Right ventricle myocardium inferior (tissue), 1 donor: ENCODE measurements around the gene LRRC26. TPM values are rescaled to one million over a fixed set of nuclear protein-coding genes. Genes with fewer than 3 reads are reported as not detected.
A peak's percentile ranks its signal among the peaks of the same experiment; 100 is the strongest.

ENCODE experiments used
- ATAC-seq: fragments of 200-7000 bp; cut with Tn5 transposase; one replicate; pipeline ENCODE4 v1.9.1; 2020; ENCODE audit warnings: mild to moderate bottlenecking, moderate library complexity
- DNase-seq: peaks from one replicate; pipeline ENCODE4 v3.0.0; 2021; ENCODE audit errors: missing footprints
- intact Hi-C: fragments of 100-400 bp; cut with DNase I; formaldehyde crosslinking; loops from one replicate; pipeline ENCODE4 v1.11.0; 2022
- total RNA-seq: library from RNA; stranded (reverse); fragmentation: NEBNext Ultra II Directional; extraction: Animal tissue kit (Norgen Biotek cat#: 25700); gene quantifications from one replicate; pipeline ENCODE4 v1.2.1, GENCODE V29; 2021
- donor health status: DM: no; HTN: yes; CAD: no; lungs with severe emphysema.

LRRC26 gene
- total RNA-seq, 1 donor from 2014 or later: not detected

DNA sequence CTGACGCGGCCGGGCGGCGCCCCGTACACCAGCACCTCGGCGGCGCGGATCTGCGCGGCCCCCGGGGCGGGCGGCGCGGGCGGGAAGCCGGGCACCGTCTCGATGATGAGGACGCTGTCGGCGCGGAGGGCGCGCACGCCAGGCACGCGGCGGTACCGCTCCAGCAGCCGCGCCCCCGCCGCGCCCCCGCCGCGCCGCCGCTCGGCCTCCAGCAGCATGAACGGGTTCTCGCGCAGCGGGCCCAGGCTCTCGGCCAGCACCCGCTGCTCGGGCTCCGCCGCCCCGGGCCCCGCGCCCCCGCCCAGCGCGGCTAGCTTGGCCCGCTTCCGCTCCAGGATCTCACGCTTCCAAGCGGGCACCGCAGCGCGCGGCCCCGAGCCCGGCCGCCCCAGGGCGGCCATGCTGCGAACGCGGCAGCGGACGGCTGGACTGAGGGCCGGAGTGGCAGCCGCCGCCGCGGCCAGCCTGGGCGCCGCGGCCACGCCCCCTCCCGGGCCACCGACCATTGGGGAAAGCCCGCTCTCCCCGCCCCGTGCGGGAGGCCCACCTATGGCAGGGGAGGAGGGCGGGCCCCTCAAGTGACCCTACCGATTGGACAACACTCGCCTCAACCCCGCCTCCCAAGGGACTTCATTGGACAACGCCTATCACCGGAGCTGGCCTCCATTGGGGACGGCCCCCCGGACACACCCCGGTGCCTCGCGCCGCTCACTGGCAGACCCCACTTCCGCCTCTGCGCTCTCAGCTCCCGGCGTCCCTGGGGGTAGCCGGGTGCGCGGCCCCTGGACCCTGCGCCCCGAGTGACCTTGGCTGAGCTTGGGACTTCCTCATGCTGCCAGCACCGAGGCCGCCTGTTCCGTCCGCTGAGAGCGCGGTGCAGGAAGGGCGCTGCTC, 30.7 kb upstream of the LRRC26 start, which contains the start of gene TPRN:
TSS of gene TPRN (minus strand) at position 431 of the 894 bp plus-strand sequence. CDS start at position 401, 30 bp downstream.
- intact Hi-C loops: no loop called here
- peak; percentile 100 for DNase-seq
- ATAC-seq: peak; percentile 98

GRCh38 chr9:137199411-137200121, 29.7 kb upstream of the LRRC26 start:
- no peak for ATAC-seq
- intact Hi-C loops: no loop called here
- DNase-seq: no peak

GRCh38 chr9:137198902-137199283, 29.0 kb upstream of the LRRC26 start:
- intact Hi-C loops: no loop called here
- ATAC-seq: no peak
- no peak for DNase-seq

DNA sequence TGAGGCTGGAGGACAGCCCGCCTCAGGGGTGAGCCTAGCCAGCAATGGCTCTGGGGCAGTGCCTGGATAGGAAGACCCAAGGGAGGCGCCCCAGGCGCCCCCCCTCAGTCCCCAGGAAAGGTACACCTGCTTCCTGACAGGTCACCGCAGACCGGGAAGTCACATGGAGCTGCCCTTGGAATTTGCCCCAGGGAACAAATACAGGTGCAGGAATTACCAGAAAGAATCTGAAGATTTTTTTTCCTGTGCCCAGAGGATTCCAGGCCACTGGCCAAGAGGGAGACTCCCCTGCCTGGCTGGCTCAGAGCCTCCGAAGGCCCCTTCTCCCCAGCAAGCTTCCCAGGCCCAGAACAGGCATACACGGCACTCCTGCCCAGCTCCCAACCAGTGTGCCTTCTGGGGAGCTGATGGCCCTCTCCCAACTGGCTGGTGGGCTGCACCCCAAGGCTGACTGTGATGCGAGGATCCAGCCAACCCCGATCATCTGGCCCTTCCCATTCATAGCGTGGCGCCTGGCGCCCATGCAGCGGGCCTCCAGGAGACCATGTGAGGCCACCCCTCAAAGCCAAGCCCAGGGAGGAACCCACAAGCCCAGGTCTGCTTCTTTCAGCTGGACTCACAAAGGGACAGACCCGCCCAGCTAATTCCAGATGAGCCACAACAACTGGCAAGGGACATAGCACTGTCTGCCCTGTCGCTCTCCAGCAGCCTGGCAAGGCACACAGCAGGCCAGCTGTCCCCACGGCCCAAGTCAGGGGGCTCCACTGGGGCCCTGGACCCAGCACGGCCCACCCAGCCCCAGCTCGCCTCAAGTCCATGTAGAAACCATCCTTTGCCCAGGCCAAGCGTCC, 28.4 kb upstream of the LRRC26 start:
- DNase-seq: no peak
- ATAC-seq: no peak
- intact Hi-C loops: no loop called here

DNA sequence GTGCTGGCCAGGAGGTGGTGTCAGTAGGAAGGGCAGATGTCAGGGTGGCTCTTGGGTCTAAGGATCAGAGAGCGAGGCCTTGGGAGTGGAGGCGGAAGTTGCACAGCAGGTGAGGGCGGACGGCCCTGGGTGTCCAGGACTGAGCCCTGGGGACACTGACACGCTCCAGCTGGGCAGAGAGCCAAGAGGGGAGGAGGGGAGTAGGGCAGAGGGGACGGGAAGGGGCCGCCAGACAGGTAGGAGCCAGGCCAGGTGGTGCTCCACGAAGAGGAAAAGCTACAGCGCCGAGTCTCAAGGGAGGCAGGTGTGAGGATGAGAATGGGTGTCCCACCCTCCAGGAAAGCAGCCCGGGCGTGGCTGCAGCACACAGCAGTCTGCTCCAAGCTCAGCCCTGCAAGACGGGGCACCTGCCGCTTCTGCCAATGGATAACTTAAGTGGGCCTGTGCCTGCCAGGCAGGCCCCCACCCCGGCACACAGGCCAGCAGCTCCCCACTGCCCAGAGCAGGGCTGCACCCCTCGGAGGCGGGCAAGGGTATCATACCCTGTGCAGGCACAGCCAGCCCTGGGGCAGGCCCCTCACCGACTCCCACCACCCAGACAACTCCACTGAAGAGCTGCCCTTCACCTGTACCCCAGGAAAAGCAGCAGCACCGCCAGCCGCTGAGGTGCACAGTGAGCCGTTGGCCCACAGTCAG, 25.8 kb upstream of the LRRC26 start:
- intact Hi-C loops: no loop called here
- no peak for ATAC-seq
- DNase-seq: no peak

GRCh38 chr9:137194909-137195308, 25.1 kb upstream of the LRRC26 start:
- DNase-seq (no peak), ATAC-seq (no peak)
- intact Hi-C loops: no loop called here

DNA sequence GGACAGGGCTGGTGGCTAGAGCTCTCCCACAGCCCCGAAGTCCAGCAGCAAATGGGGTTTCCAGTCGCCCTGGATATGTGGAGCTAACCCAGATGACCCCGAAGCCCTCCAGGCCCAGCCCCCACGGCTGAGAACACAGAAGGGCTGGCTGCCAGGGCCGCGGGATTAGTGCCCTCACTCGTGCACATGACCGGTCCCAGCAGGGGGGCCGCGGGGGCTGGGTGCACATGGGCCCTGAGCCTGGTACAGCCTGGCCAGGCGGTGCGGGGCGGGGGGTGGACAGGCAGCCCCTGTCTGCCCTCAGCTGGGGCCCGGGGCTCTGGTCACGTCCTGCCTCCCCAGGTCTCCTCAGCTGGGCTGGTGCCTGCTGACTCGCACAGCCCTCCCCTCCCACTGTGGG, 24.5 kb upstream of the LRRC26 start:
- ATAC-seq: peak; percentile 76
- peak; percentile 77 for DNase-seq
- intact Hi-C loops: no loop called here

- ATAC-seq (no peak), DNase-seq (no peak)
- intact Hi-C loops: no loop called here
Observed at GRCh38 chr9:137193771-137194170, 23.9 kb upstream of the LRRC26 start.

GRCh38 chr9:137192859-137193258, 23.0 kb upstream of the LRRC26 start:
- DNase-seq (no peak), ATAC-seq (no peak)
- intact Hi-C loops: no loop called here

DNA sequence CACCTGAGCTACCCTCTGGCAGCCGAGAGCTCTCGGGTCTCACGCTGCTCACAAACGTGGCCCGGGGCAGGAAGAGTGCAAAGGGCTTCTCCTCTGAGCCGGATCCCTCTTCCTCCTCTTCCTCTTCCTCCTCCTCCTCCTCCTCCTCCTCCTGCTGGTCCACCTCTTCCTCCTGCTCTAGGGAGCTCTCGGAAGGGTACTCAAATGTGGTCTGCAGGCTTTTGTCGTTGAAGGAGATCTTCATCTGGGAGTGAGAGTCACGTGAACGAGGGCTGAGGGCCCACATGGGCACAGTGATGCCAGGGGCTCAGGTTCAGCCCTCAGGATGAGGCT, 22.6 kb upstream of the LRRC26 start:
- ATAC-seq: no peak
- intact Hi-C loops: no loop called here
- no peak for DNase-seq

GRCh38 chr9:137191691-137192447, 22.0 kb upstream of the LRRC26 start:
- intact Hi-C loops: no loop called here
- DNase-seq: no peak
- no peak for ATAC-seq

DNA sequence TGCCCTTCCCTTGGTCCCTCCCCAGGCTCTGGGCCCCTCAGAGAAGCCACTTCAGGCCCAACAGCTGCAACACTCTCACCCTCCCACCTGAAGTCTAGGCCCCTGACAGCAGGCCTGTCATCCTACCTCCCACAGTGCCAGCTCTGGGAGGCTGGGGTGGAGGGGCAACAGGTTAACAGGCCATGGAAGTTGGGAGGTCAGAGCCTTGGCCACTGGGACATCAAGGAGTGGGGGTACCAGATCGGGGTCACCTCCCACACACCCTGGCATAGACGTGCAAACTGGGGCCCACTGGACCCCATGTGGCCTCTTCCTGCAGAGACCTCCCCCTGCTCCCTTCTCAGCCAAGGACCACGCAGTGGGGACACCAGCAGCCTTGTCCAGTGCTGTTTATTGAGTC, 21.4 kb upstream of the LRRC26 start:
- no peak for DNase-seq
- intact Hi-C loops: no loop called here
- ATAC-seq: no peak

- ATAC-seq (no peak), DNase-seq (no peak)
- intact Hi-C loops: no loop called here
Observed at GRCh38 chr9:137190315-137190856, 20.5 kb upstream of the LRRC26 start.

- ATAC-seq: no peak
- intact Hi-C loops: loop anchor here (2.0 to 5.0 kb wide), 5 partner anchors 15 to 75 kb away; partner anchors contain the start of genes DPP7, NDOR1, RNF208 and TMEM203
- DNase-seq: no peak
Observed at GRCh38 chr9:137189297-137190295, 19.7 kb upstream of the LRRC26 start.

DNA sequence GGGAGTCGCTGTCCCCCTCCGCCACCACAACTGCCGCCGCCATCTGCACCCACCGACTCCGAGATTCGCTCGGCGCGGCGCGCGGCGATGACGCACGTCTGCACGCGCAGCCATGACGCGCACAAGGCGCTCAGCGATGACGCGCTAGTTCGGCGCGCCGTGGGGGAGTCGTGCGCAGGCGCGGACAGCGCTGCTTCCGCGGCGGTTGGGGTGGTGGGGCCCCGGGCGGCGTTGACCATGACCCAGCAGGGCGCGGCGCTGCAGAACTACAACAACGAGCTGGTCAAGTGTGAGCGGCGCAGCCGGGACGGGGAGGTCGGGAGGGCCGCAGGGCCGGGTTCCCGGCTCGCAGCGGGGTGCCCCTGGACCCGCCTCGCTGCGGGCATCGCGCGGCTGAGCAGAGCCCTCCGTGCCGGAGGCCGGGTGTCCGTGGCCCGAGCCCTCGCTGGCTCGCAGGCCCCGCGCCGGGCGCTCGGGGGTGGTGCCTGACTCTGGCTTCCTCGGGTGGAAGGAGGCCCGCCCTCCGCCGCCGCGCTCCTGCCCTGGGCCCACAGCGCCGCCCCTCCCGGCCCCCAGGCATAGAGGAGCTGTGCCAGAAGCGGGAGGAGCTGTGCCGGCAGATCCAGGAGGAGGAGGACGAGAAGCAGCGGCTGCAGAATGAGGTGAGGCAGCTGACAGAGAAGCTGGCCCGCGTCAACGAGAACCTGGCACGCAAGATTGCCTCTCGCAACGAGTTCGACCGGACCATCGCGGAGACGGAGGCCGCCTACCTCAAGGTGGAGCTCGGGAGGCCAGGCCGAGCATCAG, 18.8 kb upstream of the LRRC26 start, which contains the start of the genes ANAPC2 and SSNA1:
TSS of gene ANAPC2 (minus strand) at position 71 of the 807 bp plus-strand sequence. CDS start at position 43, 28 bp downstream.
TSS of gene SSNA1 (plus strand) at position 187 of the 807 bp plus-strand sequence. CDS start at position 238, 51 bp downstream.
- DNase-seq (peak; percentile 97), ATAC-seq (peak; percentile 90)
- intact Hi-C loops: loop anchor here (2.0 to 5.0 kb wide), 5 partner anchors 16 to 74 kb away; partner anchors contain the start of genes DPP7, NDOR1, RNF208 and TMEM203
